PC-9 (cell line): ENCODE data around the gene VPS11.

Experiments used
- CTCF ChIP-seq: fragments of 200-600 bp; sonication (generic); conservative IDR thresholded peaks from 2 replicates; pipeline ENCODE4 v1.6.1; 2017; ENCODE audit warnings: mixed run types, antibody characterized with exemption, mild to moderate bottlenecking, moderate library complexity
- EZH2 ChIP-seq: fragments of 200-600 bp; sonication (generic); IDR thresholded peaks from 2 replicates; pipeline ENCODE4 v1.8.0; 2017; ENCODE audit warnings: antibody characterized with exemption, low read depth

GRCh38 chr11:119084663-119085436 is 17.2 kb downstream of the VPS11 start, which contains the start of gene HMBS:
- TF ChIP-seq CTCF (no peak), EZH2 (no peak)
